ENCODE results near the gene ZNRF1. TPM values are rescaled to one million over a fixed set of nuclear protein-coding genes. Genes with fewer than 3 reads are reported as not detected.

The ZNRF1 gene
- total and polyA plus RNA-seq, 10 donors: 1.4 to 13.4 (median 6.4) TPM

DNA sequence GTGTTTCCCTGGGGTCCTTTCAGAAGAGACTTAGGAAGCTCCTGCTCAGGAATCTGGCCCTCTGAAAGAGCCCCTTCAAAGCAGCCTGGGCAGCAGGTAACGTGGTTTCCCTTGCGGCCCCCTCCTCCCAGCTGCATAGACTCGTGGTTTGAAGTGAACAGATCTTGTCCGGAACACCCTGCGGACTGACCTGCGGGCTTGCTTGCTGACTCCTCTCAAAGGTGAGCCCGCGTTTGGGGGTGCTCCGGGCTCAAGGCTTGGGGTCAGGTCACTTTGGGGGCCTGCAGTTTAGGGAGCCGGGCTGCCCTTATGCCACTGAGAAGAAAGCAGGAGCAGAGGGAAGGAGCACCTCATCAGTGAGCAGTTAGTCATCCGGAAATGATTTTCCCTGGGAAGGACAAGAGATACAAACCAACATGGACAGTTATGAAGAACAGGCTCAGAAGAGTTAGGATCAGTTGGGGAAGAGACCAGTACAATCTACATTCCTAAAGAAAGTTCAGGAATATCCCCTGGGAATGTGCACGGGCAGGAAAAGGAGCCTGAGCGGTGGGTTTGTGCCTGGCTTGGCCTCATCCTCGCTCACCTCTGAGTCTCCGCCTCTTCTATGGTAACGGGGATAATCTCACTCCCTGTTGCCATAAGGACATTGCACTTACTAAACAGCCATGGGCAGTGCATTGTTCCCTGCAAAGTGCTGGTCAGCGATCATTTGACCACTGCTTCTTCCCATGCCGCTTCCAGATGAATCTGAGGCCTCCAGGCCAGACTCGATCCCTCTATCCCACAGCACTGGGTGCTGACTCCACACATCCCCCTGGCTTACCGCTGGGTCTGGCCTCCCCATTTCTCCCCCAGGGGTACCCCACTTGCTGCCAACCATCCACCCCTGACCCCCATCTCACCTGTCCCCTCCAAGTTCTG, 107.8 kb downstream of the ZNRF1 start:
- WGBS, 5 donors: 90 to 96% (median 92%) methylated on average over 12 to 20 of the region's 20 CpGs
- DNase-seq: peak; percentile 70
- intact Hi-C loops (cut with DNase I; ENCODE audit: low total_unique reads): loop anchor here (2.0 kb wide), 1 partner anchor 108 kb away; the partner anchor contains the start of gene ZNRF1
- peaks cover 0 to 97% (median 3%) of the 10 kb centered on the region in 7 donors for H3K27me3 ChIP-seq (replicated peaks in 1 of 7)
- H3K36me3 ChIP-seq: no peaks in the 10 kb centered on the region
- TF ChIP-seq POLR2A (IDR thresholded peaks at IDR 0.05) (no peak), POLR2AphosphoS5 (IDR thresholded peaks at IDR 0.05) (no peak)
- TF ChIP-seq, protein P1, sequence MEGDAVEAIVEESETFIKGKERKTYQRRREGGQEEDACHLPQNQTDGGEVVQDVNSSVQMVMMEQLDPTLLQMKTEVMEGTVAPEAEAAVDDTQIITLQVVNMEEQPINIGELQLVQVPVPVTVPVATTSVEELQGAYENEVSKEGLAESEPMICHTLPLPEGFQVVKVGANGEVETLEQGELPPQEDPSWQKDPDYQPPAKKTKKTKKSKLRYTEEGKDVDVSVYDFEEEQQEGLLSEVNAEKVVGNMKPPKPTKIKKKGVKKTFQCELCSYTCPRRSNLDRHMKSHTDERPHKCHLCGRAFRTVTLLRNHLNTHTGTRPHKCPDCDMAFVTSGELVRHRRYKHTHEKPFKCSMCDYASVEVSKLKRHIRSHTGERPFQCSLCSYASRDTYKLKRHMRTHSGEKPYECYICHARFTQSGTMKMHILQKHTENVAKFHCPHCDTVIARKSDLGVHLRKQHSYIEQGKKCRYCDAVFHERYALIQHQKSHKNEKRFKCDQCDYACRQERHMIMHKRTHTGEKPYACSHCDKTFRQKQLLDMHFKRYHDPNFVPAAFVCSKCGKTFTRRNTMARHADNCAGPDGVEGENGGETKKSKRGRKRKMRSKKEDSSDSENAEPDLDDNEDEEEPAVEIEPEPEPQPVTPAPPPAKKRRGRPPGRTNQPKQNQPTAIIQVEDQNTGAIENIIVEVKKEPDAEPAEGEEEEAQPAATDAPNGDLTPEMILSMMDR (IDR thresholded peaks at IDR 0.05 in 8 of 11, conservative IDR thresholded peaks at IDR 0.05 in 3 of 11): no peak
- no peak overlapping the region for H3K4me3 ChIP-seq
- peaks cover 20 to 76% (median 46%) of the 10 kb centered on the region in 6 donors for H3K4me1 ChIP-seq
- H3K27ac ChIP-seq: peak overlapping the region in 6 of 8 donors; percentile 52 to 85 (median 72)
- no peaks in the 10 kb centered on the region for H3K9me3 ChIP-seq

DNA sequence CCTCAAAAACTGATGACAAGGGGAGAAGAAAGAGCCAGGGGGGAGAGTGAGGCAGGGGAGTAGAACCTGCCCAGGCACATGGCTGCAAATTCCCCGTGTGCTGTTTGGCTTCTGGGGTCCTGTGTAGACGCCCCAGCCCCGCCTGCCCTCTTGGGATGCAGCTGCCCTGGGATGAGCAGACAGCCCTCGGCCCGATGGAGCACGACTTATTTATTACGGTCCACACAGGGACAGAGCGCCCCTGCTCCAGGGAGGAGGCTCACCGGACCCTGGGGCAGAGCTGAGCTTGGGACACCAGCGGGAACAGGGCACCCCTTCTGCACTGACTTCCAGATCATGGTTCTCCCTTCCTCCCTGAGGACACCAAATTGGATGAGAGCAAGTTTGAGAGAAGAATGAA, 108.7 kb downstream of the ZNRF1 start:
- Histone ChIP-seq H3K27ac (peak overlapping the region in 1 of 8 donors; percentile 1), H3K36me3 (no peaks in the 10 kb centered on the region), H3K4me3 (no peak overlapping the region), H3K27me3 (replicated peaks in 1 of 7) (peaks cover 0 to 98% (median 11%) of the 10 kb centered on the region in 7 donors), H3K4me1 (peaks cover 20 to 85% (median 55%) of the 10 kb centered on the region in 6 donors), H3K9me3 (no peaks in the 10 kb centered on the region)
- WGBS, 5 donors: 86 to 96% (median 94%) methylated on average over 8 to 10 of the region's 10 CpGs
- TF ChIP-seq POLR2A (IDR thresholded peaks at IDR 0.05) (no peak), POLR2AphosphoS5 (IDR thresholded peaks at IDR 0.05) (no peak)
- TF ChIP-seq, protein P1 (IDR thresholded peaks at IDR 0.05 in 8 of 11, conservative IDR thresholded peaks at IDR 0.05 in 3 of 11): no peak
- intact Hi-C loops (cut with DNase I; ENCODE audit: low total_unique reads): loop anchor here (2.0 kb wide), 1 partner anchor 109 kb away; the partner anchor contains the start of gene ZNRF1
- peak; percentile 69 for DNase-seq

DNA sequence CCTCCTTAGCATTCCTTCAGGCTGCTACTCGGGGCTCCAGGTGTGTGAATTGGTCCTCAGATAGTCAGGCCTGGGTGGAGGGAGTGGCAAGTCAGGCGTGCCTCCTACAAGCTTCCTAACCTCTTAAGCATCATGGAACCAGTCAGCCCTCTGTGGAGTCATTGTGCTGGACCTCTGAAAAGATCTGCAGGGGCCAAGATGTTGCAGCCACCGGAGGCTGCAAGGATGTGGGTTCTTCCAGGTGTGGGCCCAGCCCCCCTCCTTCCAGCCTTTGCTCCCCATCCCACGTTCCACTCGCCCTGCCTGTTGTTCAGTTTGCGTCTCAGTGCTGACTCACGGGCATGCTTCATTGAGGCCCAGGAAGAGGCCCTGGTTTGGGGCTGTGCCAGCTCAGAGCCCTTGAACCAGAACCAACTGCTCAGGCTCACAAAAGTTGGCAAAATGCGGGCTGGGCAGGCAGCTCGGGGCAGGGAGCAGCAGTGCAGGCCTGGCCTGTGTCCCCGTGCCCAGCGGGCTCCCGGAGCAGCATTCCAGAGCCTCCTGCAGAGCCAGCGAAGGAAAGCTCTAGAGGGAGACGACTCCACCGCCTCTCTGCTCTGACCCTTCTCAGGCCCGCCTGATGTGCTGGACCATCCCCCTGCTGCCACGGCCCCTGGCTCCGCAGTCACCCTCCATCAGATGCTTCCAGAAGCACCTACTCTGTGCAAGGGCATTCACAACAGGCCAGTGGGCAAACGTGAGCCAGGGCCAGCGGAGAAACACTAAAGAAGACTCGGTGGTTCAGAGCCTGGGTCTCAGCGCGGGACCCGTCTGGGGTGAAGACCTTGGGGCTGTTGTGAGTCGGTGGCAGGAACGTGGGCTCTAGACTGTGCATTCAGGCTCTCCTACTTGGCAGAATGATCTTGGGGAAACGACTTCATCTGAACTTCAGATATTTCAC, 110.2 kb downstream of the ZNRF1 start:
- Histone ChIP-seq H3K27ac (peak overlapping the region in 4 of 8 donors; percentile 41 to 75 (median 58)), H3K36me3 (no peaks in the 10 kb centered on the region), H3K27me3 (replicated peaks in 1 of 7) (peaks cover 0 to 100% (median 25%) of the 10 kb centered on the region in 7 donors), H3K4me3 (peak overlapping the region in 1 of 8 donors; percentile 25), H3K9me3 (no peaks in the 10 kb centered on the region), H3K4me1 (peaks cover 20 to 90% (median 58%) of the 10 kb centered on the region in 6 donors)
- TF ChIP-seq, protein P1 (IDR thresholded peaks at IDR 0.05 in 8 of 11, conservative IDR thresholded peaks at IDR 0.05 in 3 of 11): no peak
- TF ChIP-seq POLR2AphosphoS5 (IDR thresholded peaks at IDR 0.05): peak; percentile 19 to 53 (median 47)
- peak; percentile 87 for DNase-seq
- intact Hi-C loops (cut with DNase I; ENCODE audit: low total_unique reads): no loop called here
- WGBS, 5 donors: 53 to 61% (median 61%) methylated on average over 16 to 27 of the region's 27 CpGs
